DOHH2 (cell line): Measurements from ENCODE around the gene GLB1L2.

Experiments
- EZH2phosphoT487 ChIP-seq: fragments of 200-600 bp; sonication (generic); IDR thresholded peaks from 2 replicates; pipeline ENCODE4 v1.6.1; 2017; ENCODE audit warnings: borderline replicate concordance, mild to moderate bottlenecking, antibody characterized with exemption, low read length, moderate library complexity, mixed read lengths
- TF ChIP-seq, protein P1 (sequence below): fragments of 200-600 bp; sonication (generic); IDR thresholded peaks from one replicate; pipeline ENCODE4 v1.5.1; 2014; ENCODE audit warnings: antibody characterized with exemption, mild to moderate bottlenecking, low read depth, low read length; ENCODE audit not compliant: poor library complexity, severe bottlenecking

DNA sequence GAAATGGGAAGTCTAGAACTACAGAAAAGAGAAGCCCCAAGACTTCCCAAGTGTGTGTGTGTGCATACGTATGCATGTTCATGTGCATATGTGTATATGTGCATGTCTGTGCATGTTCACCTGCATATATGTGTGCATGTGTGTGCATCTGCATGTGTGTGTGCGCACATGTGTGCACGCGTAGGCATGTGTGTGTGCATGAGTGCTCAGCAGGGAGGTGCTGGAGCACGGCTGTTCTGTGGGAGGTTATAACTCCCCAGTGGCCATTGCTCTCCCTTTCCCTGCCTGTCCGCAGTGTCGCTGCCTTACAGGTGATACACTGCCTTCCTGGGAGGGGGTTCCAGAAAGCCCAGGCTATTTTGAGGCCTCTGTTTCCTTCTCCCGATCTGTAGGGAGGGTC is 50.5 kb downstream of the GLB1L2 start:
- TF ChIP-seq, protein P1, sequence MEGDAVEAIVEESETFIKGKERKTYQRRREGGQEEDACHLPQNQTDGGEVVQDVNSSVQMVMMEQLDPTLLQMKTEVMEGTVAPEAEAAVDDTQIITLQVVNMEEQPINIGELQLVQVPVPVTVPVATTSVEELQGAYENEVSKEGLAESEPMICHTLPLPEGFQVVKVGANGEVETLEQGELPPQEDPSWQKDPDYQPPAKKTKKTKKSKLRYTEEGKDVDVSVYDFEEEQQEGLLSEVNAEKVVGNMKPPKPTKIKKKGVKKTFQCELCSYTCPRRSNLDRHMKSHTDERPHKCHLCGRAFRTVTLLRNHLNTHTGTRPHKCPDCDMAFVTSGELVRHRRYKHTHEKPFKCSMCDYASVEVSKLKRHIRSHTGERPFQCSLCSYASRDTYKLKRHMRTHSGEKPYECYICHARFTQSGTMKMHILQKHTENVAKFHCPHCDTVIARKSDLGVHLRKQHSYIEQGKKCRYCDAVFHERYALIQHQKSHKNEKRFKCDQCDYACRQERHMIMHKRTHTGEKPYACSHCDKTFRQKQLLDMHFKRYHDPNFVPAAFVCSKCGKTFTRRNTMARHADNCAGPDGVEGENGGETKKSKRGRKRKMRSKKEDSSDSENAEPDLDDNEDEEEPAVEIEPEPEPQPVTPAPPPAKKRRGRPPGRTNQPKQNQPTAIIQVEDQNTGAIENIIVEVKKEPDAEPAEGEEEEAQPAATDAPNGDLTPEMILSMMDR, result no peak
- no peak for TF ChIP-seq EZH2phosphoT487
